Keratinocyte (primary cell): Measurements from ENCODE around the gene NPHP3. TPM values are rescaled to one million over a fixed set of nuclear protein-coding genes. Genes with fewer than 3 reads are reported as not detected.

Source experiments
- DNase-seq: peaks from one replicate; pipeline ENCODE4 v3.0.0-alpha.2; 2011; ENCODE audit warnings: low read depth, missing footprints, low spot score
- FAIRE-seq: peaks from 2 replicates; lab custom pipeline; 2011; peaks lifted over from hg19 to GRCh38; lab: Jason Lieb, UNC
- H2AFZ ChIP-seq: 2 replicates; pipeline ENCODE4 v1.6.0; 2012; ENCODE audit warnings: low read length, control low read depth, inconsistent platforms; ENCODE audit not compliant: control insufficient read depth
- H3K27ac ChIP-seq: 2 replicates; pipeline ENCODE4 v1.5.1; 2011; ENCODE audit warnings: low read length; ENCODE audit not compliant: control insufficient read depth, insufficient read depth
- H3K27me3 ChIP-seq: 3 replicates; pipeline ENCODE4 v1.6.0; 2011; ENCODE audit warnings: low read length; ENCODE audit not compliant: control insufficient read depth, insufficient read depth; ENCODE audit errors: extremely low read depth
- H3K36me3 ChIP-seq, 2 experiments: 2 replicates in 1 of 2; 3 replicates in 1 of 2; pipeline ENCODE4 v1.5.1; 2011; ENCODE audit warnings: low read length in 2 of 2, mild to moderate bottlenecking in 1 of 2; ENCODE audit not compliant: control insufficient read depth in 2 of 2, insufficient read depth in 2 of 2; ENCODE audit errors: extremely low read depth in 1 of 2
- H3K4me1 ChIP-seq: 3 replicates; pipeline ENCODE4 v1.5.1; 2011; ENCODE audit warnings: low read length; ENCODE audit not compliant: control insufficient read depth, insufficient read depth; ENCODE audit errors: extremely low read depth
- H3K4me2 ChIP-seq: 3 replicates; pipeline ENCODE4 v1.6.0; 2011; ENCODE audit warnings: low read depth, low read length; ENCODE audit not compliant: control insufficient read depth, insufficient read depth; ENCODE audit errors: extremely low read depth
- H3K4me3 ChIP-seq, 3 experiments: fragments of 200-600 bp in 1 of 3; sonication (generic) in 1 of 3; 2 replicates in 2 of 3; 3 replicates in 1 of 3; pipeline ENCODE4 v1.5.1; 2011 to 2016; ENCODE audit warnings: low read length in 3 of 3, mild to moderate bottlenecking in 3 of 3, control low read depth in 2 of 3, inconsistent platforms in 1 of 3, low read depth in 1 of 3, mixed read lengths in 1 of 3, mixed run types in 1 of 3, moderate library complexity in 1 of 3; ENCODE audit not compliant: control insufficient read depth in 2 of 3, insufficient read depth in 2 of 3; ENCODE audit errors: extremely low read depth in 1 of 3
- H3K79me2 ChIP-seq: 2 replicates; pipeline ENCODE4 v1.6.0; 2012; ENCODE audit warnings: low read length; ENCODE audit not compliant: control insufficient read depth, insufficient read depth
- H3K9ac ChIP-seq: 3 replicates; pipeline ENCODE4 v1.6.0; 2011; ENCODE audit warnings: low read length; ENCODE audit not compliant: control insufficient read depth, insufficient read depth; ENCODE audit errors: extremely low read depth
- H3K9me1 ChIP-seq: 3 replicates; pipeline ENCODE4 v1.6.0; 2011; ENCODE audit warnings: low read length; ENCODE audit not compliant: control insufficient read depth, insufficient read depth; ENCODE audit errors: extremely low read depth
- H3K9me3 ChIP-seq: 2 replicates; pipeline ENCODE4 v1.5.1; 2012; ENCODE audit warnings: low read depth, low read length; ENCODE audit not compliant: control insufficient read depth
- H4K20me1 ChIP-seq: 3 replicates; pipeline ENCODE4 v1.6.0; 2011; ENCODE audit warnings: low read length; ENCODE audit not compliant: control insufficient read depth, insufficient read depth; ENCODE audit errors: extremely low read depth
- CTCF ChIP-seq, 3 experiments: IDR thresholded peaks in 1 of 3; conservative IDR thresholded peaks in 1 of 3; optimal IDR thresholded peaks in 1 of 3; 2 replicates in 2 of 3; 3 replicates in 1 of 3; pipeline versions ENCODE3 to v1.5.1; 2011; ENCODE audit warnings: low read length in 3 of 3, mild to moderate bottlenecking in 3 of 3, moderate library complexity in 2 of 3, control low read depth in 1 of 3, inconsistent platforms in 1 of 3; ENCODE audit not compliant: insufficient read depth in 2 of 3; ENCODE audit errors: extremely low read depth in 1 of 3
- EZH2 ChIP-seq: IDR thresholded peaks from one replicate; pipeline ENCODE4 v1.6.1; 2012; ENCODE audit warnings: inconsistent platforms, mild to moderate bottlenecking, low read length, moderate library complexity
- dilution Hi-C: fragments of 300-500 bp; cut with MboI; formaldehyde crosslinking; loops from one replicate; pipeline ENCODE4 v1.7.0; 2020; ENCODE audit warnings: low sequenced_read_pairs; ENCODE audit not compliant: extremely low pct_ligation_motif_present
- polyA plus RNA-seq, 5 experiments: library from polyadenylated mRNA; depleted of rRNA in 3 of 5; stranded (reverse) in 3 of 5; stranded (forward) in 1 of 5; unstranded in 1 of 5; fragments of >200 nt; gene quantifications; 1 replicate in 1 of 5; 2 replicates in 3 of 5; 3 replicates in 1 of 5; pipeline versions ENCODE4 v1.2.1 to v1.2.3, GENCODE V29; 2011 to 2012; ENCODE audit warnings: missing spikeins in 2 of 5, low read depth in 1 of 5, low replicate concordance in 1 of 5

NPHP3 gene
- polyA plus RNA-seq, 1 donor (not counting 4 experiments of a cell fraction or from before 2014, with no cell fraction given), result 22.4 TPM

GRCh38 chr3:132645058-132645457 is 77.2 kb downstream of the NPHP3 start:
- H3K27ac ChIP-seq, result no peak overlapping the region
- H3K4me1 ChIP-seq, result peaks cover 9% of the 10 kb centered on the region
- H3K4me2 ChIP-seq, result no peak overlapping the region
- H3K36me3 ChIP-seq, result no peaks in the 10 kb centered on the region
- no peaks in the 10 kb centered on the region for H4K20me1 ChIP-seq
- TF ChIP-seq CTCF (optimal IDR thresholded peaks at IDR 0.05 in 1 of 3, IDR thresholded peaks at IDR 0.05 in 1 of 3, conservative IDR thresholded peaks at IDR 0.05 in 1 of 3; ENCODE audit: extremely low read depth in 1 of 3, insufficient read depth in 2 of 3, low read length in 3 of 3) (no peak), EZH2 (no peak)
- no peaks in the 10 kb centered on the region for H3K9me1 ChIP-seq
- no peak overlapping the region for H3K9ac ChIP-seq
- no peaks in the 10 kb centered on the region for H3K9me3 ChIP-seq
- H2AFZ ChIP-seq, result no peak overlapping the region
- H3K4me3 ChIP-seq, result no peak overlapping the region
- no peaks in the 10 kb centered on the region for H3K79me2 ChIP-seq
- FAIRE-seq (peak; percentile 5), DNase-seq (no peak)
- no peaks in the 10 kb centered on the region for H3K27me3 ChIP-seq
- dilution Hi-C loops, result no loop called here

- Histone ChIP-seq H3K4me1 (peaks cover 9% of the 10 kb centered on the region), H3K9me1 (no peaks in the 10 kb centered on the region), H3K36me3 (no peaks in the 10 kb centered on the region), H2AFZ (no peak overlapping the region), H3K9me3 (no peaks in the 10 kb centered on the region), H3K4me2 (no peak overlapping the region), H3K4me3 (no peak overlapping the region), H3K9ac (no peak overlapping the region), H4K20me1 (no peaks in the 10 kb centered on the region), H3K27ac (no peak overlapping the region), H3K79me2 (no peaks in the 10 kb centered on the region), H3K27me3 (no peaks in the 10 kb centered on the region)
- DNase-seq, result no peak
- TF ChIP-seq EZH2, result no peak
- no peak for TF ChIP-seq CTCF (optimal IDR thresholded peaks at IDR 0.05 in 1 of 3, IDR thresholded peaks at IDR 0.05 in 1 of 3, conservative IDR thresholded peaks at IDR 0.05 in 1 of 3; ENCODE audit: extremely low read depth in 1 of 3, insufficient read depth in 2 of 3, low read length in 3 of 3)
- no peak for FAIRE-seq
- dilution Hi-C loops, result no loop called here
These were observed 78.8 kb downstream of the NPHP3 start for GRCh38 chr3:132643366-132643765.
